HUES6 (cell line): Measurements from ENCODE around the gene EPN1.

Experiments used
- H3K27ac ChIP-seq: 2 replicates; pipeline ENCODE4 v1.7.0; 2013; ENCODE audit warnings: low read depth, mild to moderate bottlenecking, low read length, inconsistent platforms
- H3K27me3 ChIP-seq: 2 replicates; pipeline ENCODE4 v1.6.1; 2013; ENCODE audit warnings: low read length; ENCODE audit not compliant: control insufficient read depth, insufficient read depth
- H3K36me3 ChIP-seq: 2 replicates; pipeline ENCODE4 v1.6.1; 2013; ENCODE audit warnings: low read length; ENCODE audit not compliant: control insufficient read depth, insufficient read depth
- H3K4me1 ChIP-seq: 2 replicates; pipeline ENCODE4 v1.6.1; 2013; ENCODE audit warnings: low read length; ENCODE audit not compliant: control insufficient read depth, insufficient read depth
- H3K4me3 ChIP-seq: 2 replicates; pipeline ENCODE4 v1.5.1; 2013; ENCODE audit warnings: low read depth, low read length
- H3K9ac ChIP-seq: one replicate; pipeline ENCODE4 v1.6.1; 2013; ENCODE audit warnings: mild to moderate bottlenecking, low read length
- H3K9me3 ChIP-seq: 2 replicates; pipeline ENCODE4 v1.6.1; 2013; ENCODE audit warnings: low read depth, low read length; ENCODE audit not compliant: control insufficient read depth, insufficient read depth

Gene EPN1

DNA sequence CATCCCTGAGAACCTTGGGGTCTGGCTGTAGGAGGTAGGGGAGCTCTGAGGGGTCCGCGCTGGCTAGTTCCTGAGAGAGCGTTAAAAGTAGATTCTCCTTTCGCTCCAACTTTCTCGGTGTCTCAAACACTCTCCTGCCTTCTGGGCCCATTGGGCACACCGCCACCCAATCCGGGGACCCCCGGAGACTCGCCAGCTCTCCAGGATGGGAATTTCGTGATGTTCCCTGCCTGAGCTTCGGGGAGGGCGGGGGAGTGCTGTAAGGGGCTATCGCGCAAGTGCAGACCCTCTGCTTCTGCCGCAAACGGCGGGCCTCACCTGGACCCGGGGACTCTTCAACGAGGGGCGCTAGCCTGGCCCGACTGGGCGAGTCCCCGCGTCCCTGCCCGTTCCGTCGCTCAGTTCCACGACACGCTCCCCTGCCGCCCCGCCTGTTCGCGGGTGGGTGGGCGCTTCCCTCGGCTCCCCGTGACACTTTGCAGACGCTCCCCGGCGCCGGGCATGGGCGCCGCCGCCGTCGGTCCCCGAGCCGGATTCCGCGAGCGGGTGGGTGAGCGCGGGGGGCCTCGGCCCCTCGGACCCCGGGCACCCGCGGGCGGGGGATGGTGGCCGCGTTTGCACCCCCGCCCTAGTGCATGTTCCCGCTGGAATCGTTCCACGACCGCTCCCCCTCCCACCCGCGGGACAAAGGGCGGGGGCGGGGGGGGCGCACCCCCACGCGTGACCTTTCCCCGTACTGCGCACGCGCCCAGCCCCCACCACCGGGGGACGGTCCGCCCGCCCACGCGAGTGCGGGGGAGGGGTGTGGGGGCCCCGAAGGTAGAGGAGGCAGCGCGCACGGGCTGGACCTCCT is 27.1 kb upstream of the EPN1 start, which contains the start of gene CCDC106:
TSS of gene CCDC106 (plus strand) at position 481 of the 853 bp plus-strand sequence. CDS start 835 bp downstream, outside the sequence.
- Histone ChIP-seq H3K4me1 (peaks cover 17% of the 10 kb centered on the region), H3K4me3 (peak within 1 kb of the TSS; percentile 89), H3K27ac (peak within 1 kb of the TSS; percentile 85), H3K36me3 (peaks cover 16% of the 10 kb centered on the region), H3K9ac (peak within 1 kb of the TSS; percentile 93), H3K9me3 (no peaks in the 10 kb centered on the region), H3K27me3 (no peaks in the 10 kb centered on the region)

DNA sequence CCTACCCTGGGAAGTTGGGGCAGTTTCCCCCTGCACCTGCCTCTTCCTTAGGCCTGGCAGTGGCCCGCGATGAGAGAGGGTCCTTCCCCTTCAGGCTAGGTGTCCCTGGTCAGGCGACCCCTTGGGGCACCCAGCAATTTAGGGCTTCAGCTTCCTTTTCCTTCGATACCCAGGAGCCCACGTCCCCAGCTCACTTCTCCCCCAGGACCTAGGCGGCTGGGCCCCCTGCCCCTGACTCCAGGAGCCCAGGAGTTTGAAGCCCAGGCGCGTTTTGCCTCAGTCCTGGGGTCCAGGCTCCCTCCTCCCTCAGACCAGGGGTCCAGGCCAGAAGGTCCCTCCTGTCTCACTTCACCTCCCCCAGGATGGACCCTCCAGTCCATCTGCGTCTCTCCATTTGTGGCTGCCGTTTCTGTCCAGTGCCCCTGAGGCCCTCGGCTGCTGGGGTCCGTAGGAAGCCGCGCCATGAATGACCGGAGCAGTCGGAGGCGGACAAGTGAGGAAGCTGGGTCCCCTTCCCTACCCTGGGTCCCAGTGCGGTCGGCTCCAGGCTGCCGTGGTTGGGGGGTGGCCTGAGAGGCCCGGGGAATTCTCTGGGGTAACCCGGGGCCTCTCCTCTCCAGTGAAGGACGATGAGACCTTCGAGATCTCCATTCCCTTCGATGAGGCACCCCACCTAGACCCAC is 26.3 kb upstream of the EPN1 start:
- H3K9me3 ChIP-seq, result no peaks in the 10 kb centered on the region
- H3K4me3 ChIP-seq, result peak overlapping the region; percentile 89
- peak overlapping the region; percentile 85; the same call in 1 of the 2 replicates for H3K27ac ChIP-seq
- peak overlapping the region; percentile 93 for H3K9ac ChIP-seq
- peaks cover 16% of the 10 kb centered on the region for H3K36me3 ChIP-seq
- no peaks in the 10 kb centered on the region for H3K27me3 ChIP-seq
- peaks cover 14% of the 10 kb centered on the region for H3K4me1 ChIP-seq

DNA sequence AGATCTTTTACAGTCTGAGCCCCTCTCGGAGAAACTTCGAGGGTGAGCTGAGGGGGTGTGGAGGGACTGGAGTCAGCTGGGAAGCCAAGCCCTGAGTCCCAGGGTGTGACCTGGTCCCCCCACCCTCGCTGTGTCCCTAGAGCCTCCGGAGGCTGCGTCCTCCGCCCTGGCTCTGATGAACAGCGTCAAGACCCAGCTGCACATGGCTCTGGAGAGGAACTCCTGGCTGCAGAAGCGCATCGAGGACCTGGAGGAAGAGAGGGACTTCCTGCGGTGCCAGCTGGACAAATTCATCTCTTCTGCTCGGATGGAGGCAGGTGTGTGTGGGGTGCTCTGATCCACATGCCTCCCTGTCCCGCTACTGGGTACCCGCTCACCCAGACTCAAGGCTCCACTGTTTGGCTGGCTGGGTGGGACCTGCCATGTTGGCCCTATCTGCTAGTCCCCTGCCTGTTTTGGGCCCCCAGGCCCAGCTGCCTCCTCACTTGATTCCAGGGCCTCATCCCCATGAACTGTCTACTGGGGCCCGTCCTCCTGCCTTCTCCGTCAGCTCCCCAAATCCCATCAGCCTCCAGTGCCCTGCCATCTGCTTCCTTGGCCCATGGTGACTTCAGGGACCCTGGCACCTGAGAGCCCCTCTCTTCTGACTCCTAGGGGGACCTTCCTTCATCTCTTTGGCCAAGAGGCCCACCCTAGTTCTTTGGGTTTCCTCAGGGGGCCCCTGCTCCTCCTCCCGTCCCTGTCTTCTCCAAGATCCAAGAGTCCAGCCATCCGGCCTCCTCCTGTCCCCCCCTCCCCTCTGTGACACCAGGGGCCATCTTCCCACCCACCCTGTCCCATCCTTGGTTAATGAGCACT is 25.5 kb upstream of the EPN1 start:
- H3K9ac ChIP-seq, result no peak overlapping the region
- no peaks in the 10 kb centered on the region for H3K27me3 ChIP-seq
- peaks cover 14% of the 10 kb centered on the region for H3K36me3 ChIP-seq
- peaks cover 14% of the 10 kb centered on the region for H3K4me1 ChIP-seq
- peak overlapping the region; percentile 89; the same call in 1 of the 2 replicates for H3K4me3 ChIP-seq
- no peak overlapping the region for H3K27ac ChIP-seq
- no peaks in the 10 kb centered on the region for H3K9me3 ChIP-seq

GRCh38 chr19:55650126-55650557 is 24.9 kb upstream of the EPN1 start:
- Histone ChIP-seq H3K9me3 (no peaks in the 10 kb centered on the region), H3K9ac (no peak overlapping the region), H3K36me3 (peaks cover 8% of the 10 kb centered on the region), H3K4me3 (no peak overlapping the region), H3K27ac (no peak overlapping the region), H3K27me3 (no peaks in the 10 kb centered on the region), H3K4me1 (peaks cover 14% of the 10 kb centered on the region; the same call in 1 of the 2 replicates)

- Histone ChIP-seq H3K4me1 (peaks cover 14% of the 10 kb centered on the region; the same call in 1 of the 2 replicates), H3K4me3 (no peak overlapping the region), H3K27ac (no peak overlapping the region), H3K9me3 (no peaks in the 10 kb centered on the region), H3K9ac (no peak overlapping the region), H3K36me3 (peaks cover 2% of the 10 kb centered on the region; the same call in 1 of the 2 replicates), H3K27me3 (no peaks in the 10 kb centered on the region)
Observed at GRCh38 chr19:55650602-55651230, 24.3 kb upstream of the EPN1 start.

DNA sequence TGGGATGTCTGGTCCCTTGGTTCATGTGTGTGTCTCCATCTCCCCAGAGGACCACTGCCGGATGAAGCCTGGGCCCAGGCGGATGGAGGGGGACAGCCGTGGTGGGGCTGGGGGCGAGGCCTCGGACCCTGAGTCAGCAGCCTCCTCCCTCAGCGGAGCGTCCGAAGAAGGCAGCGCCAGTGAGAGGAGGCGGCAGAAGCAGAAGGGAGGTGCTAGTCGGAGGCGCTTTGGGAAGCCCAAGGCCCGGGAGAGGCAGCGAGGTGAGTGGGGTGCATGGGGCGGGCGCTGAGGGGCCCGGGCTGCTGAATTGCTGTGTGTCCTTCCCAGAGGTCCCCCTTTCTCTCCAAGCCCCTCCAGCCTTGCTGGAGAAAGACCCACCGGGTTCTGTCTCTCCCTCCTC is 23.8 kb upstream of the EPN1 start:
- Histone ChIP-seq H3K36me3 (no peaks in the 10 kb centered on the region), H3K27ac (no peak overlapping the region), H3K4me3 (no peak overlapping the region), H3K4me1 (peaks cover 15% of the 10 kb centered on the region), H3K9me3 (no peaks in the 10 kb centered on the region), H3K27me3 (no peaks in the 10 kb centered on the region), H3K9ac (no peak overlapping the region)

DNA sequence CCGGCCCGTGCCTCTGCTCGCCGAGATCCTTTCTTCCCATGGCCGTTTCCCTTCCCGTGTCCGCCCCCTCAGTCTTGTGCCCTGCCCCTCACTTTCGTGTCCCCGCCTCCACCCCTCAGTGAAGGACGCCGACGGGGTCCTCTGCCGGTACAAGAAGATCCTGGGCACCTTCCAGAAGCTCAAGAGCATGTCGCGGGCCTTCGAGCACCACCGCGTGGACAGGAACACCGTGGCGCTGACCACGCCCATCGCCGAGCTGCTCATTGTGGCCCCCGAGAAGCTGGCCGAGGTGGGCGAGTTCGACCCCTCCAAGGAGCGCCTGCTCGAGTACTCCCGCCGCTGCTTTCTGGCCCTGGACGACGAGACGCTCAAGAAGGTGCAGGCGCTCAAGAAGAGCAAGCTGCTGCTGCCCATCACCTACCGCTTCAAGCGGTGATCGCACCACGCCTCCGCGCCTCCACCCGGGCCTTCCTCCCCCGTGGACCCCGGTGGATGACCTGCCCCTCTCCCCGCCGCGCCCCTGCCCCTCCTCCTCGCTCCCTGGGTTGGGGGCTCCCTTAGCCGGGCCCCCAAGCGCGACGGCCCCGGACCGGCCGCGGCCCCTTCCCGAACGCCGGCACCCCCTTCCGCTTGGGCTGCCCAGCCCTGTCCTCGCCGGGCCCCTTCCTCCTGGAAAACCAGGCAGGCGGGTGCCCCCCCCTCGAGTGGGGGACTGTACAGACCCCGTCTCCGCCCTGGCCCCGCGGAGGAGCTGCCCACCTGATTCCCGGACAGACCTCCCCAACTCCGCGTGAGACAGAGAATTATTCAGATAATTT is 22.5 kb upstream of the EPN1 start:
- H3K27ac ChIP-seq, result no peak overlapping the region
- no peaks in the 10 kb centered on the region for H3K9me3 ChIP-seq
- H3K9ac ChIP-seq, result no peak overlapping the region
- H3K36me3 ChIP-seq, result peaks cover 10% of the 10 kb centered on the region; the same call in 1 of the 2 replicates
- H3K4me3 ChIP-seq, result peak overlapping the region; percentile 85; the same call in 1 of the 2 replicates
- H3K27me3 ChIP-seq, result no peaks in the 10 kb centered on the region
- peaks cover 24% of the 10 kb centered on the region for H3K4me1 ChIP-seq

- Histone ChIP-seq H3K9ac (peak overlapping the region; percentile 95), H3K4me1 (peaks cover 25% of the 10 kb centered on the region), H3K9me3 (no peaks in the 10 kb centered on the region), H3K27me3 (no peaks in the 10 kb centered on the region), H3K36me3 (peaks cover 12% of the 10 kb centered on the region; the same call in 1 of the 2 replicates), H3K27ac (peak overlapping the region; percentile 97), H3K4me3 (peak overlapping the region; percentile 85)
Observed at GRCh38 chr19:55653651-55654322, 21.2 kb upstream of the EPN1 start.

DNA sequence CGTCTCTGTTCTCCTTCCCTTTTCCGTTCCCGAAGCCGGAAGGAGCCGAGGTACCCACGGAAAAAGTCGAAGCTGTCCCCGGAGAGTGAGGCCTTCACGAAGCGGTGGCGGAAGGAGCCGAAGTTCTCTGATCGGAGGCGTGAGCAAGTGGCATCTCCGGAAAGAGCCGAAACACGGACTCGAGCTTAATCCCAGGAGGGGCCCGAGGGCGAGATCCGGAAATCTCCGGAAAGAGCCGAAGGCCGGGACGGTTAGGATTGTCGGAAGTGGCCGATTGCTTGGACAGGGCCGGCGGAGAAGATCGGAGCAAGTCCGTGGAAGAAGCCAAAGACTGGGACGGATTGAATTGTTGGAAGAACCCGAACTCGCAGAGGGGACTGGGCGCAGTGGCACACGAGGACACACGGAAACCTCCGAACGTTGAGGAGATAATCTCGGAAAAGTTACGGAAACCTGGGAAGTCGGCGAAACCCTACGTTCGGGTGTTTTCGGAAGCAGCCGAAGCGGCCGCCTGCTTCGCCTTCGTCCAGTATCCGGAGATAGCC is 20.6 kb upstream of the EPN1 start:
- peak overlapping the region; percentile 85 for H3K4me3 ChIP-seq
- no peaks in the 10 kb centered on the region for H3K27me3 ChIP-seq
- peak overlapping the region; percentile 97 for H3K27ac ChIP-seq
- H3K9me3 ChIP-seq, result no peaks in the 10 kb centered on the region
- peaks cover 15% of the 10 kb centered on the region for H3K36me3 ChIP-seq
- peaks cover 25% of the 10 kb centered on the region for H3K4me1 ChIP-seq
- H3K9ac ChIP-seq, result peak overlapping the region; percentile 95
